H1 (cell line): ENCODE data around the gene DNAI1. TPM values are rescaled to one million over a fixed set of nuclear protein-coding genes. Genes with fewer than 3 reads are reported as not detected.

ENCODE experiments used
- CTCF ChIA-PET: fragments of 300-600 bp; sonication (Branson Sonifier 250); formaldehyde crosslinking; loops from one replicate; lab custom pipeline; 2021; ENCODE audit not compliant: partially characterized antibody; lab: Charles Lee
- POLR2A ChIA-PET: fragments of 300-600 bp; sonication (Branson Sonifier 250); formaldehyde crosslinking; loops from one replicate; lab custom pipeline; 2021; ENCODE audit warnings: inconsistent platforms; ENCODE audit not compliant: partially characterized antibody; lab: Charles Lee
- DNase-seq, 2 experiments: peaks; one replicate each; pipeline versions ENCODE4 v3.0.0 to v3.0.0-alpha.2; 2010 to 2022; ENCODE audit warnings: low spot score in 2 of 2, low read depth in 1 of 2, mixed read lengths in 1 of 2
- FAIRE-seq: peaks from 2 replicates; lab custom pipeline; 2011; peaks lifted over from hg19 to GRCh38; lab: Jason Lieb, UNC
- H2AFZ ChIP-seq: 2 replicates; pipeline ENCODE4 v1.8.1; 2012; ENCODE audit warnings: low read length, inconsistent platforms
- H2AK5ac ChIP-seq: 2 replicates; pipeline ENCODE4 v1.6.1; 2013; ENCODE audit warnings: low read depth, low read length
- H2BK120ac ChIP-seq: replicated peaks from 2 replicates; pipeline ENCODE3; 2013; ENCODE audit warnings: low read depth, low read length, inconsistent platforms
- H2BK12ac ChIP-seq: 2 replicates; pipeline ENCODE4 v1.6.1; 2013; ENCODE audit warnings: low read depth, low read length
- H2BK15ac ChIP-seq: 2 replicates; pipeline ENCODE4 v1.6.1; 2013; ENCODE audit warnings: low read length
- H2BK20ac ChIP-seq: 2 replicates; pipeline ENCODE4 v1.6.1; 2013; ENCODE audit warnings: low read length
- H2BK5ac ChIP-seq: 2 replicates; pipeline ENCODE4 v1.6.1; 2013; ENCODE audit warnings: low read depth, low read length
- H3K14ac ChIP-seq: 2 replicates; pipeline ENCODE4 v1.6.1; 2013; ENCODE audit warnings: inconsistent platforms; ENCODE audit not compliant: insufficient read length
- H3K18ac ChIP-seq: 2 replicates; pipeline ENCODE4 v1.6.1; 2013; ENCODE audit warnings: low read length; ENCODE audit errors: extremely low read depth
- H3K23ac ChIP-seq: 2 replicates; pipeline ENCODE4 v1.6.1; 2013; ENCODE audit warnings: inconsistent platforms; ENCODE audit not compliant: insufficient read length
- H3K23me2 ChIP-seq: 2 replicates; pipeline ENCODE4 v1.6.1; 2013; ENCODE audit warnings: low read depth, low read length
- H3K27ac ChIP-seq: 2 replicates; pipeline ENCODE4 v1.6.1; 2011; ENCODE audit warnings: low read depth, low read length, inconsistent platforms
- H3K27me3 ChIP-seq, 4 experiments: replicated peaks in 1 of 4; 1 replicate in 1 of 4; 2 replicates in 3 of 4; pipeline versions ENCODE4 v1.6.1 to v1.8.1; 2011 to 2013; ENCODE audit warnings: low read length in 3 of 4, mild to moderate bottlenecking in 3 of 4, inconsistent platforms in 2 of 4, mixed read lengths in 2 of 4, moderate library complexity in 1 of 4; ENCODE audit not compliant: control insufficient read depth in 3 of 4, insufficient read depth in 3 of 4; ENCODE audit errors: extremely low read depth in 1 of 4
- H3K36me3 ChIP-seq, 4 experiments: 2 replicates each; pipeline versions ENCODE4 v1.6.1 to v1.8.1; 2011 to 2013; ENCODE audit warnings: mild to moderate bottlenecking in 4 of 4, low read length in 3 of 4, moderate library complexity in 2 of 4, control low read depth in 1 of 4, inconsistent platforms in 1 of 4; ENCODE audit not compliant: insufficient read depth in 4 of 4, control insufficient read depth in 2 of 4
- H3K4ac ChIP-seq: replicated peaks from 2 replicates; pipeline ENCODE3; 2013; ENCODE audit warnings: low read length, low read depth, mixed read lengths, inconsistent platforms; ENCODE audit not compliant: insufficient read length
- H3K4me1 ChIP-seq, 4 experiments: replicated peaks in 1 of 4; 1 replicate in 1 of 4; 2 replicates in 3 of 4; pipeline versions ENCODE4 v1.6.1 to v1.8.1; 2011 to 2013; ENCODE audit warnings: low read length in 3 of 4, inconsistent platforms in 2 of 4, mixed read lengths in 1 of 4; ENCODE audit not compliant: insufficient read depth in 4 of 4, control insufficient read depth in 3 of 4
- H3K4me2 ChIP-seq, 2 experiments: 2 replicates each; pipeline versions ENCODE4 v1.6.1 to v1.8.1; 2011 to 2013; ENCODE audit warnings: low read depth in 2 of 2, low read length in 2 of 2, control low read depth in 1 of 2, inconsistent platforms in 1 of 2, mild to moderate bottlenecking in 1 of 2; ENCODE audit not compliant: insufficient read depth in 1 of 2
- H3K4me3 ChIP-seq, 4 experiments: fragments of 200-600, 300-600 bp in 1 of 4; sonication (generic), shearing (Covaris generic), sonication (Bioruptor Twin) in 1 of 4; 2 replicates each; pipeline versions ENCODE4 v1.5.1 to v1.8.1; 2011 to 2016; ENCODE audit warnings: low read length in 4 of 4, low read depth in 3 of 4, control low read depth in 2 of 4, inconsistent platforms in 2 of 4, mild to moderate bottlenecking in 2 of 4, mixed read lengths in 1 of 4, moderate library complexity in 1 of 4; ENCODE audit not compliant: insufficient read depth in 2 of 4; ENCODE audit errors: extremely low read depth in 1 of 4
- H3K56ac ChIP-seq: replicated peaks from 2 replicates; pipeline ENCODE3; 2013; ENCODE audit warnings: low read depth, mild to moderate bottlenecking, mixed read lengths, low read length, inconsistent platforms; ENCODE audit not compliant: insufficient read length
- H3K79me1 ChIP-seq: 2 replicates; pipeline ENCODE4 v1.6.1; 2013; ENCODE audit warnings: low read depth, low read length, control low read depth
- H3K79me2 ChIP-seq, 2 experiments: 2 replicates each; pipeline versions ENCODE4 v1.6.1 to v1.8.1; 2012 to 2013; ENCODE audit warnings: low read length in 2 of 2, mild to moderate bottlenecking in 2 of 2, inconsistent platforms in 1 of 2; ENCODE audit not compliant: insufficient read depth in 2 of 2, control insufficient read depth in 1 of 2
- H3K9ac ChIP-seq, 4 experiments: replicated peaks in 1 of 4; 1 replicate in 1 of 4; 2 replicates in 3 of 4; pipeline versions ENCODE4 v1.6.1 to v1.8.1; 2011 to 2013; ENCODE audit warnings: low read depth in 3 of 4, low read length in 3 of 4, control low read depth in 2 of 4, mild to moderate bottlenecking in 2 of 4, moderate library complexity in 2 of 4, inconsistent platforms in 1 of 4; ENCODE audit errors: extremely low read depth in 1 of 4
- H3K9me3 ChIP-seq, 2 experiments: 2 replicates each; pipeline versions ENCODE4 v1.6.1 to v1.8.1; 2012 to 2013; ENCODE audit warnings: mild to moderate bottlenecking in 2 of 2, moderate library complexity in 2 of 2, control low read depth in 1 of 2, inconsistent platforms in 1 of 2, low read depth in 1 of 2, low read length in 1 of 2, mixed read lengths in 1 of 2; ENCODE audit not compliant: insufficient read depth in 2 of 2
- H4K20me1 ChIP-seq, 2 experiments: replicated peaks in 1 of 2; 2 replicates each; pipeline versions ENCODE3 to v1.8.1; 2011 to 2013; ENCODE audit warnings: inconsistent platforms in 2 of 2, low read length in 2 of 2, mild to moderate bottlenecking in 1 of 2; ENCODE audit not compliant: insufficient read depth in 2 of 2, control insufficient read depth in 1 of 2
- H4K5ac ChIP-seq: 2 replicates; pipeline ENCODE4 v1.6.1; 2013; ENCODE audit warnings: low read length, low read depth, mixed read lengths, inconsistent platforms; ENCODE audit not compliant: insufficient read length
- H4K8ac ChIP-seq: 2 replicates; pipeline ENCODE4 v1.8.0; 2013; ENCODE audit warnings: mild to moderate bottlenecking, moderate library complexity, low read length, inconsistent platforms; ENCODE audit not compliant: insufficient read depth; ENCODE audit errors: extremely low read depth
- H4K91ac ChIP-seq: replicated peaks from 2 replicates; pipeline ENCODE3; 2013; ENCODE audit warnings: low read length, mixed read lengths, inconsistent platforms; ENCODE audit not compliant: insufficient read length
- ASH2L ChIP-seq: fragments of 200-600, 300-600 bp; sonication (generic); IDR thresholded peaks from one replicate; pipeline ENCODE4 v1.7.1; 2017; ENCODE audit warnings: low read length
- CHD1 ChIP-seq: IDR thresholded peaks from 2 replicates; pipeline ENCODE4 v1.6.1; 2012; ENCODE audit warnings: low read depth, low read length, improper control_type of control experiment
- CTCF ChIP-seq, 3 experiments: IDR thresholded peaks; 1 replicate in 2 of 3; 2 replicates in 1 of 3; pipeline versions ENCODE4 v1.5.1 to v1.6.1; 2011; ENCODE audit warnings: low read length in 3 of 3, mild to moderate bottlenecking in 3 of 3, inconsistent platforms in 2 of 3, low read depth in 1 of 3, moderate library complexity in 1 of 3; ENCODE audit not compliant: insufficient read depth in 1 of 3; ENCODE audit errors: control extremely low read depth in 1 of 3
- GTF2F1 ChIP-seq: IDR thresholded peaks from 2 replicates; pipeline ENCODE4 v1.6.1; 2012; ENCODE audit warnings: low read depth, low read length, improper control_type of control experiment, borderline replicate concordance
- POLR2A ChIP-seq, 2 experiments: IDR thresholded peaks; 1 replicate in 1 of 2; 2 replicates in 1 of 2; pipeline ENCODE4 v1.6.1; 2011; ENCODE audit warnings: low read depth in 2 of 2, low read length in 2 of 2, mild to moderate bottlenecking in 2 of 2; ENCODE audit errors: control extremely low read depth in 1 of 2
- SUZ12 ChIP-seq: fragments of 200-600 bp; sonication (generic); IDR thresholded peaks from 2 replicates; pipeline ENCODE4 v1.6.1; 2012; ENCODE audit warnings: mild to moderate bottlenecking, inconsistent platforms, low read length, moderate library complexity, mixed read lengths
- ZNF274 ChIP-seq: IDR thresholded peaks from 2 replicates; pipeline ENCODE4 v1.7.0; 2012; ENCODE audit warnings: low read length, borderline replicate concordance; ENCODE audit errors: extremely low read depth
- WGBS, 2 experiments: shearing (Covaris generic) in 1 of 2; methylation state at CpG; one replicate each; pipeline versions ENCODE4 v1.1.6 to v1.1.7; 2013 to 2015; ENCODE audit warnings: low lambda C conversion rate in 2 of 2, mixed read lengths in 2 of 2, inconsistent platforms in 1 of 2, low coverage in 1 of 2, missing lambda C conversion rate in 1 of 2; ENCODE audit not compliant: insufficient replicate concordance in 2 of 2, insufficient coverage in 1 of 2, insufficient read length in 1 of 2; ENCODE audit errors: extremely low coverage in 1 of 2, missing lambda C conversion rate in 1 of 2; 5-methylcytosine and 5-hydroxymethylcytosine counted together
- polyA plus RNA-seq, 7 experiments: library from polyadenylated mRNA; depleted of rRNA in 3 of 7; stranded (reverse) in 5 of 7; unstranded in 2 of 7; fragments of >200 nt in 5 of 7; fragments of 200-250 nt in 2 of 7; gene quantifications; 1 replicate in 5 of 7; 2 replicates in 1 of 7; 4 replicates in 1 of 7; pipeline versions ENCODE4 v1.2.1 to v1.2.3, GENCODE V29; 2011 to 2013; ENCODE audit warnings: missing spikeins in 2 of 7, mixed read lengths in 2 of 7
- total RNA-seq: library from RNA; stranded (reverse); fragmentation: NEBNext Ultra II Directional; extraction: Animal tissue kit (Norgen Biotek cat#: 25700); gene quantifications from 2 replicates; pipeline ENCODE4 v1.2.1, GENCODE V29; 2021

Gene DNAI1
- total and polyA plus RNA-seq, 2 of the 8 experiments (the other 6 are each of a cell fraction or from before 2014, with no cell fraction given): 0.37 to 0.54 TPM

GRCh38 chr9:34451545-34451944, 7.1 kb upstream of the DNAI1 start:
- Histone ChIP-seq H2BK15ac (no peak overlapping the region), H3K9me3 (no peaks in the 10 kb centered on the region), H4K5ac (no peak overlapping the region), H3K79me2 (no peaks in the 10 kb centered on the region), H3K18ac (no peak overlapping the region), H3K23me2 (no peaks in the 10 kb centered on the region), H3K9ac (no peak overlapping the region), H2AFZ (no peak overlapping the region), H2BK20ac (no peak overlapping the region), H3K4ac (peak overlapping the region; percentile 2), H2BK120ac (no peak overlapping the region), H2BK12ac (no peak overlapping the region), H3K23ac (no peak overlapping the region), H3K36me3 (no peaks in the 10 kb centered on the region), H4K20me1 (peaks cover 1 to 2% of the 10 kb centered on the region in 2 experiments), H3K4me2 (no peak overlapping the region; a peak in 1 of 4 replicates), H3K4me3 (no peak overlapping the region), H3K27ac (no peak overlapping the region), H2BK5ac (no peak overlapping the region), H3K27me3 (no peaks in the 10 kb centered on the region; a peak in 2 of 7 replicates), H3K56ac (no peak overlapping the region), H4K8ac (no peak overlapping the region), H4K91ac (no peak overlapping the region), H3K4me1 (peaks cover 0 to 4% (median 3%) of the 10 kb centered on the region in 4 experiments; a peak in 3 of 7 replicates), H3K79me1 (no peaks in the 10 kb centered on the region; the same call in 1 of the 2 replicates), H3K14ac (no peak overlapping the region), H2AK5ac (no peak overlapping the region)
- no peak for DNase-seq
- WGBS, 2 experiments: 75% methylated on average over 3 of the region's 3 CpGs; no CpG with 5 or more reads in 1 of the 2 experiments
- FAIRE-seq: no peak
- CTCF ChIA-PET: interaction anchor here (0.8 to 13.0 kb wide), 8 partner anchors 8 to 118 kb away, joined by 3 to 73 read pairs (median 6); no protein-coding TSS in a partner anchor
- TF ChIP-seq ZNF274 (no peak), POLR2A (IDR thresholded peaks at IDR 0.05; ENCODE audit: control extremely low read depth in 1 of 2, low read depth in 2 of 2, low read length in 2 of 2) (no peak), GTF2F1 (no peak), CHD1 (no peak), ASH2L (no peak), SUZ12 (no peak), CTCF (IDR thresholded peaks at IDR 0.05; ENCODE audit: control extremely low read depth in 1 of 3, insufficient read depth in 1 of 3, low read depth in 1 of 3, low read length in 3 of 3) (no peak)
- POLR2A ChIA-PET: no interaction called here
